Astrocyte (in vitro differentiated cells and primary cell): ENCODE results near the gene PERM1.

ENCODE experiments used
- CTCF ChIP-seq: IDR thresholded peaks from 2 replicates; pipeline ENCODE4 v1.5.1; 2011; ENCODE audit warnings: low read depth, mild to moderate bottlenecking, inconsistent platforms, low read length, moderate library complexity; ENCODE audit not compliant: insufficient read depth
- EZH2 ChIP-seq: IDR thresholded peaks from 2 replicates; pipeline ENCODE4 v1.6.1; 2012; ENCODE audit warnings: mild to moderate bottlenecking, low read length, inconsistent platforms; ENCODE audit not compliant: insufficient read depth

GRCh38 chr1:950881-951280 is 31.0 kb downstream of the PERM1 start:
- TF ChIP-seq CTCF (no peak), EZH2 (no peak)
